ENCODE data around the gene PPP1R16B.

- TF ChIP-seq ETV6 (conservative IDR thresholded peaks at IDR 0.05 in 1 of 2, IDR thresholded peaks at IDR 0.05 in 1 of 2; ENCODE audit: borderline replicate concordance in 1 of 2, low read depth in 1 of 2) (no peak), CTCF (IDR thresholded peaks at IDR 0.05 in 2 of 3, conservative IDR thresholded peaks at IDR 0.05 in 1 of 3; ENCODE audit: control insufficient read depth in 2 of 3, extremely low read depth in 1 of 3, insufficient read depth in 1 of 3, low read depth in 3 of 3, low read length in 3 of 3) (no peak), SP1 (IDR thresholded peaks at IDR 0.05; ENCODE audit: low read depth, low read length) (no peak), REST (IDR thresholded peaks at IDR 0.05; ENCODE audit: low read depth, low read length) (no peak), POLR2A (IDR thresholded peaks at IDR 0.05; ENCODE audit: low read depth, low read length) (no peak), SREBF2 (IDR thresholded peaks at IDR 0.05; ENCODE audit: low read length) (no peak), BACH1 (IDR thresholded peaks at IDR 0.05; ENCODE audit: borderline replicate concordance) (no peak), CREM (IDR thresholded peaks at IDR 0.05; ENCODE audit: low read depth) (no peak), NFYA (IDR thresholded peaks at IDR 0.05; ENCODE audit: borderline replicate concordance, low read depth, low read length) (no peak)
These were observed 139.5 kb downstream of the PPP1R16B start for GRCh38 chr20:38945012-38945411.

All from GM12878 (cell line).